ENCODE results near the gene DOK6. TPM values are rescaled to one million over a fixed set of nuclear protein-coding genes. Genes with fewer than 3 reads are reported as not detected.

Gene DOK6
- total and polyA plus RNA-seq, 9 of the 15 experiments (the other 6 are each of a cell fraction or from before 2014, with no cell fraction given): not detected

- TF ChIP-seq MITF (IDR thresholded peaks at IDR 0.05) (no peak), SIN3A (IDR thresholded peaks at IDR 0.05; ENCODE audit: borderline replicate concordance in 2 of 2, control insufficient read depth in 1 of 2, low read depth in 2 of 2, low read length in 2 of 2) (no peak)
These were observed 472.0 kb downstream of the DOK6 start (continued) for GRCh38 chr18:69872661-69873060.

GRCh38 chr18:69874058-69874457 is 473.4 kb downstream of the DOK6 start:
- ATAC-seq: no peak
- Histone ChIP-seq H3K4me3 (no peak overlapping the region), H3K79me2 (ENCODE audit: control insufficient read depth, insufficient read depth, low read length) (no peaks in the 10 kb centered on the region), H3K4me1 (replicated peaks in 1 of 2; ENCODE audit: control insufficient read depth in 2 of 2, insufficient read depth in 2 of 2, low read length in 2 of 2) (peaks cover 0 to 2% of the 10 kb centered on the region in 2 experiments; a peak in 1 of 5 replicates), H3K27me3 (ENCODE audit: control insufficient read depth in 2 of 2, insufficient read depth in 2 of 2, low read length in 2 of 2) (no peaks in the 10 kb centered on the region), H2AFZ (ENCODE audit: low read depth, low read length) (no peak overlapping the region), H3K9ac (ENCODE audit: insufficient read depth in 1 of 2, low read depth in 2 of 2, low read length in 2 of 2) (no peak overlapping the region), H3K4me2 (ENCODE audit: insufficient read depth, low read length) (no peak overlapping the region), H3K36me3 (ENCODE audit: control insufficient read depth, insufficient read depth, low read length) (no peaks in the 10 kb centered on the region), H3K27ac (ENCODE audit: extremely low read depth, low read depth, low read length) (no peak overlapping the region), H4K20me1 (replicated peaks; ENCODE audit: control insufficient read depth, insufficient read depth, low read length) (no peaks in the 10 kb centered on the region), H3K9me1 (ENCODE audit: control insufficient read depth, insufficient read depth, low read length) (no peaks in the 10 kb centered on the region), H3K9me3 (replicated peaks; ENCODE audit: control insufficient read depth, insufficient read depth, low read depth, low read length) (no peaks in the 10 kb centered on the region)
- WGBS (ENCODE audit: insufficient coverage, low coverage, missing lambda C conversion rate): 14% methylated on average over 2 of the region's 2 CpGs
- DNase-seq (ENCODE audit: extremely low read depth in 1 of 4, low spot score in 3 of 4): no peak
- ChIA-PET POLR2A (no interaction called here), CTCF (ENCODE audit: low intra/inter-chr PET ratio) (no interaction called here)
- no peak for TF ChIP-seq CEBPG (CRISPR knock-in tag; IDR thresholded peaks at IDR 0.05)
- 0 out of 4 replicates have a peak, but pooled peaks of 1 of the 2 experiments have one; percentile 29 for TF ChIP-seq CEBPG (tag; conservative IDR thresholded peaks at IDR 0.05 in 1 of 2, IDR thresholded peaks at IDR 0.05 in 1 of 2)
- TF ChIP-seq ZNF778 (CRISPR knock-in tag; IDR thresholded peaks at IDR 0.05): no peak
- in situ Hi-C loops (cut with MboI): no loop called here
- no TSS peak for BruUV-seq (replicated peaks)
- no peak for FAIRE-seq
- intact Hi-C loops (cut with micrococcal nuclease): no loop called here
